Measurements from ENCODE around the gene GLYATL1.
"Not testable (repeated sequence)": the region's sequence is repeated elsewhere in the genome, so short reads cannot be mapped to it uniquely, and the experiment has no call there.

The GLYATL1 gene

GRCh38 chr11:58999291-58999680, 60.0 kb downstream of the GLYATL1 start:
- DNase-seq = no peak

DNA sequence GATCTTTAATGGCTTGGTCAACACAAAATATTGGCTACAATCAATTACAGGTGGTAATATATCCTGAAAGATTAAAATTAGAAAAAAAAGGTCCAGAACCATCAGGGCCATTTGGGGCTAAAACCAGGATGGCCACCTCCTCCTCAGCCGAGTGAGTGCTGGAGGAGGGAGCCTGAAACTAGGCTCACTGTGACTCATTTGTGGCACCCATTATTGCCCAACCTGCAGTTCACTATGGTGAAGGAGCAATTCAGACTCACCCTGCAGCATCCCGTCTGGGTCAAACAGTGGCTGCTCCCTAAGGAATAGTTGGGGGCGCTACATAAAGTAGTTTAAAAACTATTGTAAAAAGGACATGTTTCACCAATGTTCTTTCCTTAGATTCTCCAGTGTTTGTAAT, 60.7 kb downstream of the GLYATL1 start:
- no peak for DNase-seq

- DNase-seq = not testable (repeated sequence)
Observed at GRCh38 chr11:59002006-59002405, 62.7 kb downstream of the GLYATL1 start.
